OCI-LY7 (cell line): ENCODE results near the gene SLC35A5. TPM values are rescaled to one million over a fixed set of nuclear protein-coding genes. Genes with fewer than 3 reads are reported as not detected.

Experiments used
- BruUV-seq: library from RNA; stranded (reverse); fragments of 400-500 nt; replicated peaks from 2 replicates; lab custom pipeline; 2021; lab: Mats Ljungman, UMichigan
- CTCF ChIA-PET: fragments of 300-600 bp; sonication (Branson Sonifier 250); formaldehyde crosslinking; loops from one replicate; lab custom pipeline; 2022; ENCODE audit warnings: antibody characterized with exemption; ENCODE audit not compliant: unreplicated experiment; lab: Charles Lee
- POLR2A ChIA-PET: fragments of 300-600 bp; sonication (Branson Sonifier 250); formaldehyde crosslinking; loops from one replicate; lab custom pipeline; 2022; ENCODE audit warnings: antibody characterized with exemption; lab: Charles Lee
- DNase-seq: peaks from one replicate; pipeline ENCODE4 v3.0.0-alpha.2; 2015; ENCODE audit warnings: low spot score
- H2AFZ ChIP-seq: fragments of 200-600 bp; sonication (generic), shearing (Covaris generic); 2 replicates; pipeline ENCODE4 v1.6.1; 2014; ENCODE audit warnings: mild to moderate bottlenecking, antibody characterized with exemption, low read length, moderate library complexity
- H3K27ac ChIP-seq: fragments of 200-600 bp; sonication (generic); 2 replicates; pipeline ENCODE4 v1.5.1; 2014; ENCODE audit warnings: mixed run types, low read depth, mild to moderate bottlenecking, moderate library complexity, low read length, inconsistent platforms; ENCODE audit not compliant: poor library complexity, severe bottlenecking
- H3K36me3 ChIP-seq: fragments of 200-600 bp; sonication (generic); 2 replicates; pipeline ENCODE4 v1.6.1; 2014; ENCODE audit warnings: mild to moderate bottlenecking, antibody characterized with exemption, low read length, moderate library complexity, mixed read lengths; ENCODE audit not compliant: insufficient read depth
- H3K4me1 ChIP-seq: fragments of 200-600 bp; sonication (generic); 2 replicates; pipeline ENCODE4 v1.5.1; 2014; ENCODE audit warnings: mild to moderate bottlenecking, low read length; ENCODE audit not compliant: insufficient read depth, poor library complexity, severe bottlenecking
- H3K4me2 ChIP-seq: fragments of 200-600 bp; sonication (generic); 2 replicates; pipeline ENCODE4 v1.6.1; 2014; ENCODE audit warnings: mild to moderate bottlenecking, low read length
- H3K4me3 ChIP-seq: fragments of 200-600 bp; sonication (generic); 2 replicates; pipeline ENCODE4 v1.5.1; 2014; ENCODE audit warnings: mild to moderate bottlenecking, low read depth, low read length; ENCODE audit not compliant: poor library complexity, severe bottlenecking
- H3K79me2 ChIP-seq: fragments of 200-600 bp; sonication (generic); 2 replicates; pipeline ENCODE4 v1.6.1; 2016; ENCODE audit warnings: low read depth, mild to moderate bottlenecking, low read length, moderate library complexity, mixed read lengths; ENCODE audit not compliant: insufficient read depth
- H3K9me2 ChIP-seq: fragments of 200-600 bp; sonication (generic); 2 replicates; pipeline ENCODE4 v1.6.1; 2016; ENCODE audit warnings: mild to moderate bottlenecking, low read length, mixed read lengths; ENCODE audit not compliant: insufficient read depth
- H3K9me3 ChIP-seq: fragments of 200-600 bp; sonication (generic); 2 replicates; pipeline ENCODE4 v1.6.1; 2014; ENCODE audit warnings: mild to moderate bottlenecking, mixed run types, low read length, mixed read lengths
- H4K20me1 ChIP-seq: fragments of 200-600 bp; sonication (generic); 2 replicates; pipeline ENCODE4 v1.6.1; 2014; ENCODE audit warnings: mild to moderate bottlenecking, antibody characterized with exemption, low read length, moderate library complexity, mixed read lengths; ENCODE audit not compliant: insufficient read depth
- CTCF ChIP-seq: fragments of 200-600 bp; sonication (generic); conservative IDR thresholded peaks from 2 replicates; pipeline ENCODE4 v1.5.1; 2014; ENCODE audit warnings: mild to moderate bottlenecking, antibody characterized with exemption, low read length, moderate library complexity, mixed read lengths
- EZH2phosphoT487 ChIP-seq: fragments of 200-600 bp; sonication (generic); IDR thresholded peaks from 2 replicates; pipeline ENCODE4 v1.6.1; 2018; ENCODE audit warnings: low read depth, borderline replicate concordance, mild to moderate bottlenecking, mixed run types, antibody characterized with exemption, low read length, moderate library complexity, mixed read lengths
- intact Hi-C: fragments of 100-400 bp; cut with micrococcal nuclease; formaldehyde crosslinking; loops from one replicate; pipeline ENCODE4 v1.10.0; 2022; ENCODE audit not compliant: unreplicated experiment
- total RNA-seq, 2 experiments: library from RNA; depleted of rRNA in 1 of 2; stranded (reverse); fragments of >200 nt in 1 of 2; shearing (Covaris generic) in 1 of 2; gene quantifications; 2 replicates each; pipeline ENCODE4 v1.2.3, GENCODE V29; 2014 to 2022

The SLC35A5 gene
- total RNA-seq, 2 experiments from 2014 or later: 12.4 to 22.7 TPM

- no TSS peak for BruUV-seq
- Histone ChIP-seq H3K27ac (no peak overlapping the region), H3K4me1 (peaks cover 18% of the 10 kb centered on the region), H2AFZ (no peak overlapping the region), H4K20me1 (no peaks in the 10 kb centered on the region), H3K4me3 (no peak overlapping the region), H3K9me2 (no peaks in the 10 kb centered on the region), H3K79me2 (no peaks in the 10 kb centered on the region), H3K9me3 (no peaks in the 10 kb centered on the region), H3K4me2 (no peak overlapping the region), H3K36me3 (peaks cover 79% of the 10 kb centered on the region)
- TF ChIP-seq CTCF (peak; percentile 88), EZH2phosphoT487 (no peak)
- DNase-seq: peak; percentile 36
- POLR2A ChIA-PET: interaction anchor here (0.7 to 2.2 kb wide), 4 partner anchors 11 to 287 kb away, joined by 3 to 7 read pairs (median 4); partner anchors contain the start of genes ATG3 and SLC35A5
- intact Hi-C loops: no loop called here
- CTCF ChIA-PET: no interaction called here
Measured at GRCh38 chr3:112582244-112582874, 20.5 kb downstream of the SLC35A5 start.

GRCh38 chr3:112583105-112583504 is 21.3 kb downstream of the SLC35A5 start:
- ChIA-PET POLR2A (interaction anchor here (2.2 kb wide), 1 partner anchor 14 kb away, joined by 7 read pairs; no protein-coding TSS in a partner anchor), CTCF (no interaction called here)
- peaks cover 81% of the 10 kb centered on the region for H3K36me3 ChIP-seq
- no peaks in the 10 kb centered on the region for H4K20me1 ChIP-seq
- H3K79me2 ChIP-seq: no peaks in the 10 kb centered on the region
- H3K27ac ChIP-seq: no peak overlapping the region
- BruUV-seq: no TSS peak
- no peak for DNase-seq
- no peak overlapping the region for H3K4me3 ChIP-seq
- H3K4me2 ChIP-seq: no peak overlapping the region
- intact Hi-C loops: no loop called here
- H3K9me3 ChIP-seq: no peaks in the 10 kb centered on the region
- H3K9me2 ChIP-seq: no peaks in the 10 kb centered on the region
- H2AFZ ChIP-seq: no peak overlapping the region
- peaks cover 18% of the 10 kb centered on the region for H3K4me1 ChIP-seq
- no peak for TF ChIP-seq EZH2phosphoT487
- TF ChIP-seq CTCF: no peak

GRCh38 chr3:112585782-112586181 is 23.9 kb downstream of the SLC35A5 start:
- no peaks in the 10 kb centered on the region for H3K9me2 ChIP-seq
- DNase-seq: no peak
- H4K20me1 ChIP-seq: no peaks in the 10 kb centered on the region
- no peak overlapping the region for H3K27ac ChIP-seq
- H3K4me3 ChIP-seq: no peak overlapping the region
- H3K9me3 ChIP-seq: no peaks in the 10 kb centered on the region
- intact Hi-C loops: no loop called here
- peaks cover 61% of the 10 kb centered on the region for H3K36me3 ChIP-seq
- BruUV-seq: no TSS peak
- TF ChIP-seq EZH2phosphoT487 (no peak), CTCF (no peak)
- no peaks in the 10 kb centered on the region for H3K79me2 ChIP-seq
- CTCF ChIA-PET: no interaction called here
- POLR2A ChIA-PET: no interaction called here
- H3K4me1 ChIP-seq: peaks cover 10% of the 10 kb centered on the region
- H2AFZ ChIP-seq: no peak overlapping the region
- no peak overlapping the region for H3K4me2 ChIP-seq
